ENCODE measurements around the gene KCNQ5. TPM values are rescaled to one million over a fixed set of nuclear protein-coding genes. Genes with fewer than 3 reads are reported as not detected.

Gene KCNQ5
- total RNA-seq, 1 donor from 2014 or later = 10.1 TPM

DNA sequence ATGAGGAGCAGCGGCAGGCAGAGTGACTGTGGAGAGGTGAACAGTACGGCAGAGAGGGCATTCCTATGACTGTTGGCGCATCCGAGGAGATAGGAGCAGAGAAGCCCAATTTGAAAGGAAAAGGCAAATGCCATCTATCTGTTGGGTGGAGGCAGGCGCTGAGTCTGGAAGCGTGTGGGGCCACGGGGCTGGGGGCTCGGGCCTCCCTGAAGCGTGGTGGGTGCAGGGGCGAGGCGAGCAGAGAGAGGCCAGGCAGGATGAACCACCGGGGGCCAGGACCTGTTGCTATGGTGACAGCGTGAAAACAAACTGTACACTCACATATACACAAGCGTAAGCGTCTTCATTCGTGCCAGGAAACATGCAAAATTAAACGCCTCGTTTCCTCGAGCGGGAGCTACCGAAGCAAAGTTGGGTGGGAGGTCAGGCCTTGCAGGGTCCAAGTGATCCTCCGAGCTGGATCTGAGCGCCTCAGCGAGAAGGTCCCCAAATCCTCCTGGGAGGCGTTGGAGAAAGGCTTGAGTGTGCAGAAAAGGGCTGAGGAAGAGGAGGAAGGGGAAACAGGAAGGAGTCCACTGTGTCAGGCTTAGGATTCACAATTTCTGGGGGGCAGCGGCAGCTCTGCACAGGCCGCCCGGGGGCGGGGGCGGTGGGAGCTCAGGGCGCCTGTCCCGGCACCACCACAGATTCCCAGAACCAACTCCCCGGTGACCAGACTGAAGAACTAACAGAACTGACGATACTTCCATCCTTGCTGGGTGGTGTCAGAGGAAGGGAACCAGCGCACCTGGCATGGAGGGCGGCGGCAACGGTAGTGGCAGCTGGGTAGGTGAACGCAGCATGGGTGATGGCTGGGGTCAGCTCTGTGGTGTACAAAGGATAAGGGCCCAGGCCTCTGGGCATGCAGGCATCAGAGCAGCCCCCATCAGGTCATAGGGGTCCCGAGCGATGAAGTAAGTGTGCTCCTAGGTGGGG, 535.2 kb downstream of the KCNQ5 start:
- Mint-ChIP-seq H3K4me3 (no peak overlapping the region), H3K4me1 (no peaks in the 10 kb centered on the region), H3K27me3 (no peaks in the 10 kb centered on the region), H3K9me3 (no peaks in the 10 kb centered on the region), H3K36me3 (ENCODE audit: low read depth) (peaks cover 9% of the 10 kb centered on the region), H3K27ac (no peak overlapping the region)
- intact Hi-C loops (cut with micrococcal nuclease) = no loop called here
- POLR2A ChIA-PET = no interaction called here
- TF ChIP-seq, protein P1, sequence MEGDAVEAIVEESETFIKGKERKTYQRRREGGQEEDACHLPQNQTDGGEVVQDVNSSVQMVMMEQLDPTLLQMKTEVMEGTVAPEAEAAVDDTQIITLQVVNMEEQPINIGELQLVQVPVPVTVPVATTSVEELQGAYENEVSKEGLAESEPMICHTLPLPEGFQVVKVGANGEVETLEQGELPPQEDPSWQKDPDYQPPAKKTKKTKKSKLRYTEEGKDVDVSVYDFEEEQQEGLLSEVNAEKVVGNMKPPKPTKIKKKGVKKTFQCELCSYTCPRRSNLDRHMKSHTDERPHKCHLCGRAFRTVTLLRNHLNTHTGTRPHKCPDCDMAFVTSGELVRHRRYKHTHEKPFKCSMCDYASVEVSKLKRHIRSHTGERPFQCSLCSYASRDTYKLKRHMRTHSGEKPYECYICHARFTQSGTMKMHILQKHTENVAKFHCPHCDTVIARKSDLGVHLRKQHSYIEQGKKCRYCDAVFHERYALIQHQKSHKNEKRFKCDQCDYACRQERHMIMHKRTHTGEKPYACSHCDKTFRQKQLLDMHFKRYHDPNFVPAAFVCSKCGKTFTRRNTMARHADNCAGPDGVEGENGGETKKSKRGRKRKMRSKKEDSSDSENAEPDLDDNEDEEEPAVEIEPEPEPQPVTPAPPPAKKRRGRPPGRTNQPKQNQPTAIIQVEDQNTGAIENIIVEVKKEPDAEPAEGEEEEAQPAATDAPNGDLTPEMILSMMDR (IDR thresholded peaks at IDR 0.05) = no peak
- CTCF ChIA-PET = no interaction called here
- DNase-seq (no peak), ATAC-seq (ENCODE audit: low read depth) (no peak)

- no peak for ATAC-seq (ENCODE audit: low read depth)
Observed at GRCh38 chr6:73157870-73158269, 536.0 kb downstream of the KCNQ5 start.

GRCh38 chr6:73169111-73169510, 547.2 kb downstream of the KCNQ5 start:
- Mint-ChIP-seq H3K27ac (no peak overlapping the region), H3K36me3 (ENCODE audit: low read depth) (no peaks in the 10 kb centered on the region), H3K9me3 (no peaks in the 10 kb centered on the region), H3K27me3 (no peaks in the 10 kb centered on the region), H3K4me1 (no peaks in the 10 kb centered on the region), H3K4me3 (no peak overlapping the region)
- intact Hi-C loops (cut with micrococcal nuclease) = no loop called here
- TF ChIP-seq, protein P1 (IDR thresholded peaks at IDR 0.05) = no peak
- ATAC-seq (ENCODE audit: low read depth) (no peak), DNase-seq (no peak)
- ChIA-PET POLR2A (no interaction called here), CTCF (interaction anchor here (1.0 kb wide), 1 partner anchor 11 kb away, joined by 4 read pairs; no protein-coding TSS in a partner anchor)

More at GRCh38 chr6:73157870-73158269, 536.0 kb downstream of the KCNQ5 start:
- ChIA-PET POLR2A (no interaction called here), CTCF (no interaction called here)
- H3K36me3 Mint-ChIP-seq (ENCODE audit: low read depth) = peaks cover 9% of the 10 kb centered on the region
- intact Hi-C loops (cut with micrococcal nuclease) = no loop called here
- H3K27me3 Mint-ChIP-seq = no peaks in the 10 kb centered on the region
- TF ChIP-seq, protein P1 (IDR thresholded peaks at IDR 0.05) = no peak
- no peak overlapping the region for H3K27ac Mint-ChIP-seq
- H3K9me3 Mint-ChIP-seq = no peaks in the 10 kb centered on the region
- no peaks in the 10 kb centered on the region for H3K4me1 Mint-ChIP-seq
- H3K4me3 Mint-ChIP-seq = no peak overlapping the region
- no peak for DNase-seq

DNA sequence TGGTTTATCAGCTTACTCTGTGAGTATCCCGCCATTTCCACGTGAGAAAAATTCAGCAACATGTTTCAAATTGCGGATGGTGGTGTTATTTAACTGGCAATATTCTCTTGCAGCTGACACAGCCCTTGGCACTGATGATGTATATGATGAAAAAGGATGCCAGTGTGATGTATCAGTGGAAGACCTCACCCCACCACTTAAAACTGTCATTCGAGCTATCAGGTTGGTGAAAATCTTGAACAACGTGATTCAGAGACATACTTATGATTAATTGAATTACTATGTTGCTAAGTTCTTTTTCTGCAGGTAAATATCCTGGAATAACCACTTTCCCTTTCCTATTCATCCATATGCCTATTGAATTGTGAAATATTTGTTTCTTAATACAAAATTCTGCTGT, 547.8 kb downstream of the KCNQ5 start:
- Mint-ChIP-seq H3K4me3 (no peak overlapping the region), H3K36me3 (ENCODE audit: low read depth) (no peaks in the 10 kb centered on the region), H3K27me3 (no peaks in the 10 kb centered on the region), H3K27ac (no peak overlapping the region), H3K9me3 (no peaks in the 10 kb centered on the region), H3K4me1 (no peaks in the 10 kb centered on the region)
- intact Hi-C loops (cut with micrococcal nuclease) = no loop called here
- CTCF ChIA-PET = no interaction called here
- TF ChIP-seq, protein P1 (IDR thresholded peaks at IDR 0.05) = no peak
- POLR2A ChIA-PET = no interaction called here
- ATAC-seq (ENCODE audit: low read depth) (no peak), DNase-seq (no peak)

DNA sequence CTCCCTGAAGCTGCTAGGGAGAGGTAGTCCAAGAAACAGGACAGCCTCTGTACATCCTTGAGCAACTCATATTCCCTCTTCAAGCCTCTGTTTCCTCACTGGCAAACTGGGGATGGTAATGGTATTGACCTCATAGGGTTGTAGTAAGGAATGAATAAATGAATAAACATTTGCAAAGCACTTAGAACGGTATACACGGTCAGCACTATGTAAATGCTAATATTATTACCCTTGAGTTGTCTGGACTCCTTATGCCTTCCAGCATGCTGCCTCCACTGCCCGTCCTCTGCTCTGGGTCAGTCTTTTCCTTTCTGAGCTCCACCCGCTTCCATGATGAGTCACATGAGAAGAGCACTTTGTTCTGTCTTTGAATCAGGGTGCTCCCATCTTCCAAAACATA, 552.8 kb downstream of the KCNQ5 start:
- ATAC-seq (ENCODE audit: low read depth) = no peak
- no peaks in the 10 kb centered on the region for H3K4me1 Mint-ChIP-seq
- intact Hi-C loops (cut with micrococcal nuclease) = no loop called here
- no peaks in the 10 kb centered on the region for H3K36me3 Mint-ChIP-seq (ENCODE audit: low read depth)
- CTCF ChIA-PET = no interaction called here
- H3K27ac Mint-ChIP-seq = no peak overlapping the region
- H3K4me3 Mint-ChIP-seq = no peak overlapping the region
- no peak for DNase-seq
- POLR2A ChIA-PET = no interaction called here
- no peaks in the 10 kb centered on the region for H3K9me3 Mint-ChIP-seq
- TF ChIP-seq, protein P1 (IDR thresholded peaks at IDR 0.05) = no peak
- no peaks in the 10 kb centered on the region for H3K27me3 Mint-ChIP-seq

All from activated B cell treated with CpG ODN at 0.5 μM for 24 hours (primary cell).